H9 (cell line): ENCODE measurements around the gene TNNT2. TPM values are rescaled to one million over a fixed set of nuclear protein-coding genes. Genes with fewer than 3 reads are reported as not detected.
A peak's percentile ranks its signal among the peaks of the same experiment; 100 is the strongest.

Source experiments
- DNase-seq: peaks from one replicate; pipeline ENCODE4 v3.0.0-alpha.2; 2017
- H2AFZ ChIP-seq: one replicate; pipeline ENCODE4 v1.6.1; 2013; ENCODE audit warnings: mild to moderate bottlenecking, low read length, control low read depth, moderate library complexity
- H2AK5ac ChIP-seq: 2 replicates; pipeline ENCODE4 v1.6.1; 2013; ENCODE audit warnings: low read length, control low read depth, mixed read lengths; ENCODE audit not compliant: insufficient read length
- H2BK120ac ChIP-seq: one replicate; pipeline ENCODE4 v1.6.1; 2013; ENCODE audit warnings: low read depth, mild to moderate bottlenecking, low read length, control low read depth, inconsistent platforms; ENCODE audit not compliant: poor library complexity, severe bottlenecking
- H2BK12ac ChIP-seq: 2 replicates; pipeline ENCODE4 v1.6.1; 2013; ENCODE audit warnings: low read length, control low read depth, mixed read lengths, low read depth; ENCODE audit not compliant: insufficient read length
- H2BK15ac ChIP-seq: 2 replicates; pipeline ENCODE4 v1.6.1; 2013; ENCODE audit warnings: low read depth, low read length, control low read depth
- H2BK20ac ChIP-seq: one replicate; pipeline ENCODE4 v1.6.1; 2013; ENCODE audit warnings: low read depth, mild to moderate bottlenecking, low read length, control low read depth, inconsistent platforms; ENCODE audit not compliant: poor library complexity, severe bottlenecking
- H2BK5ac ChIP-seq: 2 replicates; pipeline ENCODE4 v1.6.1; 2013; ENCODE audit warnings: low read length, control low read depth, mixed read lengths; ENCODE audit not compliant: insufficient read length
- H3K14ac ChIP-seq: 2 replicates; pipeline ENCODE4 v1.6.1; 2013; ENCODE audit warnings: low read length, control low read depth; ENCODE audit not compliant: insufficient read depth
- H3K18ac ChIP-seq: 2 replicates; pipeline ENCODE4 v1.6.1; 2013; ENCODE audit warnings: low read depth, mild to moderate bottlenecking, mixed read lengths, low read length, control low read depth; ENCODE audit not compliant: insufficient read length
- H3K23ac ChIP-seq: 2 replicates; pipeline ENCODE4 v1.6.1; 2013; ENCODE audit warnings: low read length, control low read depth, mixed read lengths, low read depth; ENCODE audit not compliant: insufficient read length
- H3K23me2 ChIP-seq: 2 replicates; pipeline ENCODE4 v1.6.1; 2013; ENCODE audit warnings: low read depth, mild to moderate bottlenecking, mixed read lengths, low read length, control low read depth; ENCODE audit not compliant: insufficient read length, poor library complexity, severe bottlenecking
- H3K27ac ChIP-seq: 2 replicates; pipeline ENCODE4 v1.5.1; 2013; ENCODE audit warnings: low read length, control low read depth, mixed read lengths, low read depth; ENCODE audit not compliant: insufficient read length
- H3K27me3 ChIP-seq: 2 replicates; pipeline ENCODE4 v1.6.1; 2013; ENCODE audit warnings: low read length, control low read depth, inconsistent platforms; ENCODE audit not compliant: insufficient read depth
- H3K4ac ChIP-seq: 2 replicates; pipeline ENCODE4 v1.6.1; 2013; ENCODE audit warnings: low read depth, mild to moderate bottlenecking, control low read depth, inconsistent platforms, low read length, moderate library complexity
- H3K4me1 ChIP-seq: 2 replicates; pipeline ENCODE4 v1.6.1; 2013; ENCODE audit warnings: low read length, control low read depth, inconsistent platforms; ENCODE audit not compliant: insufficient read depth
- H3K4me2 ChIP-seq: 2 replicates; pipeline ENCODE4 v1.6.1; 2013; ENCODE audit warnings: low read length, control low read depth, mixed read lengths; ENCODE audit not compliant: insufficient read length, insufficient read depth
- H3K56ac ChIP-seq: 2 replicates; pipeline ENCODE4 v1.6.1; 2013; ENCODE audit warnings: low read depth, mild to moderate bottlenecking, mixed read lengths, low read length, control low read depth; ENCODE audit not compliant: insufficient read length
- H3K79me1 ChIP-seq: 2 replicates; pipeline ENCODE4 v1.6.1; 2013; ENCODE audit warnings: low read depth, mild to moderate bottlenecking, moderate library complexity, low read length, control low read depth, inconsistent platforms; ENCODE audit not compliant: insufficient read depth, poor library complexity, severe bottlenecking
- H3K79me2 ChIP-seq: 2 replicates; pipeline ENCODE4 v1.6.1; 2013; ENCODE audit warnings: low read length, control low read depth, inconsistent platforms; ENCODE audit not compliant: insufficient read depth
- H3K9ac ChIP-seq: 2 replicates; pipeline ENCODE4 v1.6.1; 2013; ENCODE audit warnings: low read length, control low read depth, mixed read lengths; ENCODE audit not compliant: insufficient read length; ENCODE audit errors: extremely low read depth
- H3K9me3 ChIP-seq: one replicate; pipeline ENCODE4 v1.6.1; 2013; ENCODE audit warnings: low read depth, low read length, inconsistent platforms; ENCODE audit not compliant: control insufficient read depth
- H3T11ph ChIP-seq: one replicate; pipeline ENCODE4 v1.6.1; 2013; ENCODE audit warnings: mild to moderate bottlenecking, low read length, control low read depth, inconsistent platforms
- H4K20me1 ChIP-seq: one replicate; pipeline ENCODE4 v1.6.1; 2013; ENCODE audit not compliant: control insufficient read depth, insufficient read length, insufficient read depth
- H4K5ac ChIP-seq: 2 replicates; pipeline ENCODE4 v1.6.1; 2013; ENCODE audit warnings: low read depth, mild to moderate bottlenecking, mixed read lengths, low read length, control low read depth; ENCODE audit not compliant: insufficient read length
- H4K8ac ChIP-seq: replicated peaks from 2 replicates; pipeline ENCODE4 v1.6.1; 2013; ENCODE audit warnings: low read length, control low read depth, mixed read lengths, low read depth; ENCODE audit not compliant: insufficient read length
- H4K91ac ChIP-seq: 2 replicates; pipeline ENCODE4 v1.6.1; 2013; ENCODE audit warnings: low read depth, mild to moderate bottlenecking, moderate library complexity, mixed read lengths, low read length, control low read depth; ENCODE audit not compliant: insufficient read length
- H3K27ac Mint-ChIP-seq, 3 experiments: 2 replicates in 2 of 3; 3 replicates in 1 of 3; pipeline ENCODE4 v1.8.0; 2020 to 2021; ENCODE audit warnings: mixed read lengths in 3 of 3, mild to moderate bottlenecking in 1 of 3, moderate library complexity in 1 of 3
- H3K27me3 Mint-ChIP-seq: 2 replicates; pipeline ENCODE4 v1.8.0; 2021; ENCODE audit warnings: low read depth, mild to moderate bottlenecking, moderate library complexity, mixed read lengths
- H3K36me3 Mint-ChIP-seq, 3 experiments: 2 replicates in 2 of 3; 3 replicates in 1 of 3; pipeline ENCODE4 v1.8.0; 2020 to 2021; ENCODE audit warnings: low read depth in 3 of 3, mixed read lengths in 3 of 3; ENCODE audit not compliant: insufficient read depth in 1 of 3
- H3K4me1 Mint-ChIP-seq, 2 experiments: 2 replicates each; pipeline ENCODE4 v1.8.0; 2020; ENCODE audit warnings: mixed read lengths in 2 of 2
- H3K4me3 Mint-ChIP-seq, 2 experiments: 2 replicates in 1 of 2; 3 replicates in 1 of 2; pipeline ENCODE4 v1.8.0; 2020 to 2021; ENCODE audit warnings: mild to moderate bottlenecking in 2 of 2, mixed read lengths in 2 of 2, moderate library complexity in 1 of 2
- H3K9me3 Mint-ChIP-seq, 2 experiments: 2 replicates in 1 of 2; 3 replicates in 1 of 2; pipeline ENCODE4 v1.8.0; 2020; ENCODE audit warnings: mild to moderate bottlenecking in 2 of 2, mixed read lengths in 2 of 2, moderate library complexity in 1 of 2
- WGBS: extraction: QIAGEN DNeasy Blood & Tissue Kit; methylation state at CpG from one replicate; pipeline ENCODE4 v1.1.7; 2013; ENCODE audit warnings: missing lambda C conversion rate, low lambda C conversion rate, mixed read lengths; ENCODE audit not compliant: insufficient read length; ENCODE audit errors: extremely low coverage; 5-methylcytosine and 5-hydroxymethylcytosine counted together
- total RNA-seq: library from RNA; stranded (reverse); gene quantifications from 2 replicates; pipeline ENCODE4 v1.2.1, GENCODE V29; 2021
- TF ChIP-seq, protein P1 (sequence below): fragments of 200-600 bp; sonication (generic); conservative IDR thresholded peaks from 3 replicates; pipeline ENCODE4 v1.8.0; 2021; ENCODE audit warnings: antibody characterized with exemption, mild to moderate bottlenecking

The TNNT2 gene
- total RNA-seq, 1 experiment from 2014 or later = 8.6 TPM

DNA sequence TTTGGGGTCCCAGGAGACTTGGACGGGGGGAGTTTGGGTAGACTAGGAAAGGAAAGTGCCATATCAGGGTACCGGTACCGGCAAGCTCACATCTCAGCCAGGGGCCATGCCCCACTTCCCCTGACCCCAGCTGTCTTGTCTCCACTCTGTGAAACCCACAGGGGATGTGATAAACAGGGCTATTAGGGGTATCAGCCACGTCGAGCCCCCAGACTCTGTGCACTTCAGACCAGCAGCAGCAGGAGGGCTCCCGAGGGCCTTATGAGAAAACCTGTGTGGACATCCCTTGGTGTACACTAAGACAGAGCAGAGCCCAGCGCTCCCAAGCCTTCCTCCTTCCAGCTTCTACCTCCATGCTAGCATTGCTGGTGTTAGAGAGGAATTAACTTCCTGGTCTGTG is 46.3 kb downstream of the TNNT2 start:
- H3K27ac ChIP-seq = no peak overlapping the region

More for the DNA sequence above, 46.3 kb downstream of the TNNT2 start:
- peak overlapping the region in 1 of 3 experiments; percentile 25; a peak in 1 of 7 replicates for H3K27ac Mint-ChIP-seq
- Histone ChIP-seq H2BK120ac (no peak overlapping the region), H3K14ac (no peak overlapping the region), H2BK12ac (no peak overlapping the region), H3K79me2 (no peaks in the 10 kb centered on the region), H3K9ac (no peak overlapping the region), H2BK15ac (no peak overlapping the region), H2BK5ac (no peak overlapping the region), H3K23me2 (no peaks in the 10 kb centered on the region), H4K5ac (no peak overlapping the region), H2AK5ac (no peak overlapping the region), H3K4me1 (no peaks in the 10 kb centered on the region), H3K27me3 (no peaks in the 10 kb centered on the region), H3K79me1 (no peaks in the 10 kb centered on the region), H4K91ac (no peak overlapping the region), H3K9me3 (no peaks in the 10 kb centered on the region), H3T11ph (no peak overlapping the region), H3K56ac (no peak overlapping the region), H4K8ac (no peak overlapping the region), H3K4ac (no peak overlapping the region), H2AFZ (no peak overlapping the region), H3K23ac (no peak overlapping the region), H3K4me2 (no peak overlapping the region), H4K20me1 (no peaks in the 10 kb centered on the region), H3K18ac (no peak overlapping the region), H2BK20ac (no peak overlapping the region)
- TF ChIP-seq, protein P1, sequence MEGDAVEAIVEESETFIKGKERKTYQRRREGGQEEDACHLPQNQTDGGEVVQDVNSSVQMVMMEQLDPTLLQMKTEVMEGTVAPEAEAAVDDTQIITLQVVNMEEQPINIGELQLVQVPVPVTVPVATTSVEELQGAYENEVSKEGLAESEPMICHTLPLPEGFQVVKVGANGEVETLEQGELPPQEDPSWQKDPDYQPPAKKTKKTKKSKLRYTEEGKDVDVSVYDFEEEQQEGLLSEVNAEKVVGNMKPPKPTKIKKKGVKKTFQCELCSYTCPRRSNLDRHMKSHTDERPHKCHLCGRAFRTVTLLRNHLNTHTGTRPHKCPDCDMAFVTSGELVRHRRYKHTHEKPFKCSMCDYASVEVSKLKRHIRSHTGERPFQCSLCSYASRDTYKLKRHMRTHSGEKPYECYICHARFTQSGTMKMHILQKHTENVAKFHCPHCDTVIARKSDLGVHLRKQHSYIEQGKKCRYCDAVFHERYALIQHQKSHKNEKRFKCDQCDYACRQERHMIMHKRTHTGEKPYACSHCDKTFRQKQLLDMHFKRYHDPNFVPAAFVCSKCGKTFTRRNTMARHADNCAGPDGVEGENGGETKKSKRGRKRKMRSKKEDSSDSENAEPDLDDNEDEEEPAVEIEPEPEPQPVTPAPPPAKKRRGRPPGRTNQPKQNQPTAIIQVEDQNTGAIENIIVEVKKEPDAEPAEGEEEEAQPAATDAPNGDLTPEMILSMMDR = no peak
- DNase-seq = no peak
- no peak overlapping the region for H3K4me3 Mint-ChIP-seq
- WGBS = no CpG with 5 or more reads among the region's 7 CpGs
- no peaks in the 10 kb centered on the region for H3K9me3 Mint-ChIP-seq
- H3K27me3 Mint-ChIP-seq = peaks cover 4% of the 10 kb centered on the region
- peaks cover 0 to 4% of the 10 kb centered on the region in 2 experiments; a peak in 1 of 4 replicates for H3K4me1 Mint-ChIP-seq
- H3K36me3 Mint-ChIP-seq = no peaks in the 10 kb centered on the region
